ENCODE data around the gene TRPM3. TPM values are rescaled to one million over a fixed set of nuclear protein-coding genes. Genes with fewer than 3 reads are reported as not detected.

The TRPM3 gene
- total and polyA plus RNA-seq, 9 of the 15 experiments (the other 6 are each of a cell fraction or from before 2014, with no cell fraction given) = 0.04 TPM; not detected in 8

- intact Hi-C loops (cut with micrococcal nuclease) (no loop called here), in situ Hi-C loops (cut with MboI) (no loop called here)
- Histone ChIP-seq H3K9ac (ENCODE audit: insufficient read depth in 1 of 2, low read depth in 2 of 2, low read length in 2 of 2) (no peak overlapping the region), H3K27ac (ENCODE audit: extremely low read depth, low read depth, low read length) (no peak overlapping the region), H3K4me3 (no peak overlapping the region), H4K20me1 (replicated peaks; ENCODE audit: control insufficient read depth, insufficient read depth, low read length) (no peaks in the 10 kb centered on the region), H3K27me3 (ENCODE audit: control insufficient read depth in 2 of 2, insufficient read depth in 2 of 2, low read length in 2 of 2) (no peaks in the 10 kb centered on the region), H2AFZ (ENCODE audit: low read depth, low read length) (no peak overlapping the region), H3K4me1 (replicated peaks in 1 of 2; ENCODE audit: control insufficient read depth in 2 of 2, insufficient read depth in 2 of 2, low read length in 2 of 2) (no peaks in the 10 kb centered on the region), H3K4me2 (ENCODE audit: insufficient read depth, low read length) (no peak overlapping the region), H3K36me3 (ENCODE audit: control insufficient read depth, insufficient read depth, low read length) (no peaks in the 10 kb centered on the region), H3K9me3 (replicated peaks; ENCODE audit: control insufficient read depth, insufficient read depth, low read depth, low read length) (no peaks in the 10 kb centered on the region), H3K79me2 (ENCODE audit: control insufficient read depth, insufficient read depth, low read length) (no peaks in the 10 kb centered on the region), H3K9me1 (ENCODE audit: control insufficient read depth, insufficient read depth, low read length) (no peaks in the 10 kb centered on the region)
- WGBS (ENCODE audit: insufficient coverage, low coverage, missing lambda C conversion rate) = 0% methylated on average over 2 of the region's 2 CpGs
- no TSS peak for BruUV-seq (replicated peaks)
- DNase-seq (ENCODE audit: extremely low read depth in 1 of 4, low spot score in 3 of 4) (no peak), FAIRE-seq (no peak), ATAC-seq (no peak)
- TF ChIP-seq IRF9 (tag; IDR thresholded peaks at IDR 0.05) (no peak), RBM17 (IDR thresholded peaks at IDR 0.05; ENCODE audit: borderline replicate concordance, low read depth, low read length) (no peak), CHD2 (IDR thresholded peaks at IDR 0.05; ENCODE audit: low read depth, low read length) (no peak), CUX1 (CRISPR knock-in tag; IDR thresholded peaks at IDR 0.05) (no peak), ZBTB1 (CRISPR knock-in tag; IDR thresholded peaks at IDR 0.05; ENCODE audit: borderline replicate concordance, low read depth) (no peak)
- CTCF ChIA-PET (ENCODE audit: low intra/inter-chr PET ratio) = no interaction called here
- POLR2A ChIA-PET = no interaction called here
Observed at GRCh38 chr9:70683841-70684240, 437.6 kb downstream of the TRPM3 start.

All from K562 (cell line).